Neural progenitor cell (in vitro differentiated cells): ENCODE results near the gene ABHD3.

Experiments used
- EZH2 ChIP-seq: fragments of 200-600 bp; sonication (generic); IDR thresholded peaks from 2 replicates; pipeline ENCODE4 v1.6.1; 2017; ENCODE audit warnings: antibody characterized with exemption, mild to moderate bottlenecking, moderate library complexity
- TF ChIP-seq, protein P1 (sequence below): fragments of 200-600 bp; sonication (generic); IDR thresholded peaks from 2 replicates; pipeline ENCODE4 v1.5.1; 2017; ENCODE audit warnings: antibody characterized with exemption, mild to moderate bottlenecking

DNA sequence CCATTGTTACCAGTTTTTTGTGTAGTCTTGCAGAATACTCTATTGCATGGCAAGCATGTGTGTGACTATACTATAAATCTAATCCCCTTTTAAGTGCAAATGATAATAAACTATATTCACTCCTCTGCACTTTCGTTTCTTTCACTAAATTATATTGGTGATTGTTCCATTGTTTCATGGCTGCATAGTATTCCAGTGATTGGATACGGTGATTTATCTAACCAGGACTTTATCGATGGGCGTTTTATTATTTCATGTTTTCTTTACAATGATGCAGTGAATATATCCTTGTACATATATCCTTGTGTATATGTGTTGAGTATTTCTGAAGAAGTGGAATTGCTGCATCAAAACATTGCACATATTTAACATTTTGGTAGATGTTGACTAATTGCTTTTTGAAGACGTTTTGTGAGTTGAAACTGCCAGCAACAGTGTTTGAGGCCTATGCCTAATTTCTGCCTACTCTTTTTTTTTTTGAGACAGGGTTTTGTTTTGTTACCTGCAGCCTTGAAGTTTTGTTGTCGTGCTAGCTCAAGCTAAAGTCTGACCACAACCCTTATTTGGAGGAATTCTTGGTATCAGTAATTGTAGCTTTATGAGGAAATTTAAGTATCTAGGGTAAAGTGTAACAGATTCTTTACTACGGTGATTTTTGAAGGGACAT is 38.7 kb upstream of the ABHD3 start:
- TF ChIP-seq, protein P1, sequence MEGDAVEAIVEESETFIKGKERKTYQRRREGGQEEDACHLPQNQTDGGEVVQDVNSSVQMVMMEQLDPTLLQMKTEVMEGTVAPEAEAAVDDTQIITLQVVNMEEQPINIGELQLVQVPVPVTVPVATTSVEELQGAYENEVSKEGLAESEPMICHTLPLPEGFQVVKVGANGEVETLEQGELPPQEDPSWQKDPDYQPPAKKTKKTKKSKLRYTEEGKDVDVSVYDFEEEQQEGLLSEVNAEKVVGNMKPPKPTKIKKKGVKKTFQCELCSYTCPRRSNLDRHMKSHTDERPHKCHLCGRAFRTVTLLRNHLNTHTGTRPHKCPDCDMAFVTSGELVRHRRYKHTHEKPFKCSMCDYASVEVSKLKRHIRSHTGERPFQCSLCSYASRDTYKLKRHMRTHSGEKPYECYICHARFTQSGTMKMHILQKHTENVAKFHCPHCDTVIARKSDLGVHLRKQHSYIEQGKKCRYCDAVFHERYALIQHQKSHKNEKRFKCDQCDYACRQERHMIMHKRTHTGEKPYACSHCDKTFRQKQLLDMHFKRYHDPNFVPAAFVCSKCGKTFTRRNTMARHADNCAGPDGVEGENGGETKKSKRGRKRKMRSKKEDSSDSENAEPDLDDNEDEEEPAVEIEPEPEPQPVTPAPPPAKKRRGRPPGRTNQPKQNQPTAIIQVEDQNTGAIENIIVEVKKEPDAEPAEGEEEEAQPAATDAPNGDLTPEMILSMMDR: no peak
- no peak for TF ChIP-seq EZH2
